WTC11 (cell line): ENCODE measurements around the gene DPCD. TPM values are rescaled to one million over a fixed set of nuclear protein-coding genes. Genes with fewer than 3 reads are reported as not detected.

Experiments
- ATAC-seq: fragments of 200-7000 bp; cut with Tn5 transposase; 2 replicates; pipeline ENCODE4 v1.10.0; 2021; ENCODE audit warnings: mild to moderate bottlenecking, moderate library complexity
- CTCF ChIA-PET: fragments of 300-600 bp; sonication (Branson Sonifier 250); formaldehyde crosslinking; loops from one replicate; lab custom pipeline; 2021; ENCODE audit warnings: antibody characterized with exemption; lab: Charles Lee
- POLR2A ChIA-PET: fragments of 350-600 bp; sonication (Branson Sonifier 250); formaldehyde crosslinking; loops from one replicate; lab custom pipeline; 2021; ENCODE audit warnings: antibody characterized with exemption; lab: Charles Lee
- DNase-seq: peaks from one replicate; pipeline ENCODE4 v3.0.0; 2021; ENCODE audit warnings: low spot score
- H3K27ac Mint-ChIP-seq: 2 replicates; pipeline ENCODE4 v1.8.0; 2021; ENCODE audit warnings: mixed read lengths
- H3K27me3 Mint-ChIP-seq: 2 replicates; pipeline ENCODE4 v1.8.0; 2021; ENCODE audit warnings: low read depth, mild to moderate bottlenecking, moderate library complexity, mixed read lengths
- H3K36me3 Mint-ChIP-seq: 2 replicates; pipeline ENCODE4 v1.8.0; 2021; ENCODE audit warnings: mixed read lengths
- H3K4me1 Mint-ChIP-seq: 2 replicates; pipeline ENCODE4 v1.8.0; 2022; ENCODE audit warnings: mixed read lengths
- H3K4me3 Mint-ChIP-seq: 2 replicates; pipeline ENCODE4 v1.8.0; 2021; ENCODE audit warnings: mild to moderate bottlenecking, moderate library complexity, mixed read lengths
- H3K9me3 Mint-ChIP-seq: 2 replicates; pipeline ENCODE4 v1.8.0; 2021; ENCODE audit warnings: mixed read lengths
- ATF1 ChIP-seq: sonication (generic); formaldehyde crosslinking; IDR thresholded peaks from 2 replicates; pipeline ENCODE4 v1.8.1; 2023; ENCODE audit warnings: mild to moderate bottlenecking, moderate library complexity, missing genetic modification reagents
- EMX1 ChIP-seq: fragments of 250-450 bp; sonication (Bioruptor Pico); IDR thresholded peaks from 2 replicates; pipeline ENCODE4 v1.8.0; 2021; ENCODE audit warnings: mild to moderate bottlenecking
- FOXK1 ChIP-seq: sonication (generic); formaldehyde crosslinking; IDR thresholded peaks from 2 replicates; pipeline ENCODE4 v1.8.0; 2022; ENCODE audit warnings: mild to moderate bottlenecking, moderate library complexity, missing genetic modification reagents
- NFYB ChIP-seq: sonication (generic); formaldehyde crosslinking; conservative IDR thresholded peaks from 2 replicates; pipeline ENCODE4 v1.8.0; 2022; ENCODE audit warnings: low read depth, missing genetic modification reagents
- PRDM15 ChIP-seq: sonication (generic); formaldehyde crosslinking; IDR thresholded peaks from 2 replicates; pipeline ENCODE4 v1.8.0; 2022; ENCODE audit warnings: missing genetic modification reagents
- USF1 ChIP-seq: sonication (generic); formaldehyde crosslinking; IDR thresholded peaks from 2 replicates; pipeline ENCODE4 v1.8.0; 2022; ENCODE audit warnings: mild to moderate bottlenecking, missing genetic modification reagents
- ZNF219 ChIP-seq: sonication (generic); formaldehyde crosslinking; IDR thresholded peaks from 2 replicates; pipeline ENCODE4 v1.8.0; 2023; ENCODE audit warnings: missing genetic modification reagents, mild to moderate bottlenecking, borderline replicate concordance
- ZNF317 ChIP-seq: sonication (generic); formaldehyde crosslinking; IDR thresholded peaks from 2 replicates; pipeline ENCODE4 v1.8.1; 2023; ENCODE audit warnings: low read depth, mild to moderate bottlenecking, moderate library complexity, missing genetic modification reagents, borderline replicate concordance
- ZNF416 ChIP-seq: fragments of 250-450 bp; sonication (Bioruptor Pico); IDR thresholded peaks from 2 replicates; pipeline ENCODE4 v1.9.0; 2021; ENCODE audit warnings: mild to moderate bottlenecking, inconsistent platforms
- total RNA-seq: library from RNA; stranded (reverse); gene quantifications from 3 replicates; pipeline ENCODE4 v1.2.3, GENCODE V29; 2021
- TF ChIP-seq, protein P1 (sequence below): fragments of 250-450 bp; sonication (Bioruptor Pico); IDR thresholded peaks from 2 replicates; pipeline ENCODE4 v1.9.0; 2021; ENCODE audit warnings: mild to moderate bottlenecking, borderline replicate concordance

Gene DPCD
- total RNA-seq, 1 experiment from 2014 or later, result 21.8 TPM

DNA sequence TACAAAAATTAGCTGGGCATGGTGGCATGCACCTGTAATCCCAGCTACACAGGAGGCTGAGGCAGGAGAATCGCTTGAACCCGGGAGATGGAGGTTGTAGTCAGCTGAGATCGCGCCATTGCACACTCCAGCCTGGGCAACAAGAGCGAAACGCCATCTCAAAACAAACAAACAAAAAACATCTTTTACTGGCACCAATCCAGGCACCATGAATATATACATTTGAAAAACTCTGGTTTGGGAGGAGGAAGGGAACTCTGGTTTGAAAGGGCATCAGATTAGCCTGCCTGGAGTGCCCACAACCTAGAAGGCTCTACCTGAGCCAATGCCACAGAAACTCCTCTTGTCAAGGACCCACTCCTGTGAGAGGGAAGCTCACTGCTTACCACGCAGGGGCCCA is 16.0 kb upstream of the DPCD start:
- ChIA-PET POLR2A (no interaction called here), CTCF (interaction anchor here (2.0 to 4.6 kb wide), 7 partner anchors 30 to 531 kb away, joined by 6 to 80 read pairs (median 30); partner anchors contain the start of gene NPM3)
- ATAC-seq, result no peak
- TF ChIP-seq NFYB (CRISPR knock-in tag), result no peak
- TF ChIP-seq, all 79 proteins: peak for 0
- peaks cover 2% of the 10 kb centered on the region; the same call in 1 of the 2 replicates for H3K9me3 Mint-ChIP-seq
- peaks cover 3% of the 10 kb centered on the region for H3K36me3 Mint-ChIP-seq
- no peak overlapping the region for H3K4me3 Mint-ChIP-seq
- peaks cover 59% of the 10 kb centered on the region for H3K27me3 Mint-ChIP-seq
- DNase-seq, result no peak
- H3K27ac Mint-ChIP-seq, result no peak overlapping the region
- peaks cover 29% of the 10 kb centered on the region for H3K4me1 Mint-ChIP-seq

DNA sequence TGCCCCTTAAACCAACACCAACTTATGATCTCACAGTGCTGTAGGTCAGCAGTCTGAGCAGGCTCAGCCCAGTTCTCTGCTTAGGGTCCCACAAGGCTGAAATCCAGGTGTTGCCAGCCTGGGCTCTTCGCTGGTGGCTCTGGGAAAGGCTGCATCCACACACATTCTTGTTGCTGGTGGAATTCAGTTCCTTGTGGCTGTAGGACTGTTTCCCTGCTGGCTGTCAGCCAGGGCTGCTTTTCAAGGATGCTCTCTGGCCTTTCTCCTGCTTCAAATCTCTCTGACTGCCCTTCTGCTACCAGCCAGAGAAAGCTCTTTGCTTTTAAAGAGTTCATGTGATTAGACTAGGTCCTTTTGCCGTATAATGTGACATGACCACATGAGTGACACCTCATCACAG is 15.3 kb upstream of the DPCD start:
- POLR2A ChIA-PET, result no interaction called here

More for the DNA sequence above, 15.3 kb upstream of the DPCD start:
- TF ChIP-seq USF1 (no peak), EMX1 (no peak), ZNF416 (CRISPR knock-in tag) (no peak), PRDM15 (no peak), FOXK1 (CRISPR knock-in tag) (no peak), ATF1 (CRISPR knock-in tag) (no peak), ZNF219 (CRISPR knock-in tag) (no peak), ZNF317 (CRISPR knock-in tag) (no peak)
- TF ChIP-seq, protein P1, sequence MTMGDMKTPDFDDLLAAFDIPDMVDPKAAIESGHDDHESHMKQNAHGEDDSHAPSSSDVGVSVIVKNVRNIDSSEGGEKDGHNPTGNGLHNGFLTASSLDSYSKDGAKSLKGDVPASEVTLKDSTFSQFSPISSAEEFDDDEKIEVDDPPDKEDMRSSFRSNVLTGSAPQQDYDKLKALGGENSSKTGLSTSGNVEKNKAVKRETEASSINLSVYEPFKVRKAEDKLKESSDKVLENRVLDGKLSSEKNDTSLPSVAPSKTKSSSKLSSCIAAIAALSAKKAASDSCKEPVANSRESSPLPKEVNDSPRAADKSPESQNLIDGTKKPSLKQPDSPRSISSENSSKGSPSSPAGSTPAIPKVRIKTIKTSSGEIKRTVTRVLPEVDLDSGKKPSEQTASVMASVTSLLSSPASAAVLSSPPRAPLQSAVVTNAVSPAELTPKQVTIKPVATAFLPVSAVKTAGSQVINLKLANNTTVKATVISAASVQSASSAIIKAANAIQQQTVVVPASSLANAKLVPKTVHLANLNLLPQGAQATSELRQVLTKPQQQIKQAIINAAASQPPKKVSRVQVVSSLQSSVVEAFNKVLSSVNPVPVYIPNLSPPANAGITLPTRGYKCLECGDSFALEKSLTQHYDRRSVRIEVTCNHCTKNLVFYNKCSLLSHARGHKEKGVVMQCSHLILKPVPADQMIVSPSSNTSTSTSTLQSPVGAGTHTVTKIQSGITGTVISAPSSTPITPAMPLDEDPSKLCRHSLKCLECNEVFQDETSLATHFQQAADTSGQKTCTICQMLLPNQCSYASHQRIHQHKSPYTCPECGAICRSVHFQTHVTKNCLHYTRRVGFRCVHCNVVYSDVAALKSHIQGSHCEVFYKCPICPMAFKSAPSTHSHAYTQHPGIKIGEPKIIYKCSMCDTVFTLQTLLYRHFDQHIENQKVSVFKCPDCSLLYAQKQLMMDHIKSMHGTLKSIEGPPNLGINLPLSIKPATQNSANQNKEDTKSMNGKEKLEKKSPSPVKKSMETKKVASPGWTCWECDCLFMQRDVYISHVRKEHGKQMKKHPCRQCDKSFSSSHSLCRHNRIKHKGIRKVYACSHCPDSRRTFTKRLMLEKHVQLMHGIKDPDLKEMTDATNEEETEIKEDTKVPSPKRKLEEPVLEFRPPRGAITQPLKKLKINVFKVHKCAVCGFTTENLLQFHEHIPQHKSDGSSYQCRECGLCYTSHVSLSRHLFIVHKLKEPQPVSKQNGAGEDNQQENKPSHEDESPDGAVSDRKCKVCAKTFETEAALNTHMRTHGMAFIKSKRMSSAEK (CRISPR knock-in tag), result no peak
- Mint-ChIP-seq H3K4me1 (peaks cover 29% of the 10 kb centered on the region), H3K27me3 (peaks cover 54% of the 10 kb centered on the region), H3K9me3 (peaks cover 3% of the 10 kb centered on the region; the same call in 1 of the 2 replicates), H3K4me3 (no peak overlapping the region), H3K36me3 (peaks cover 5% of the 10 kb centered on the region), H3K27ac (no peak overlapping the region)
- ATAC-seq (no peak), DNase-seq (no peak)
- CTCF ChIA-PET, result interaction anchor here (2.2 to 3.8 kb wide), 2 partner anchors 30 to 281 kb away, joined by 6 to 30 read pairs; no protein-coding TSS in a partner anchor
